Measurements from ENCODE around the gene COL26A1.

DNA sequence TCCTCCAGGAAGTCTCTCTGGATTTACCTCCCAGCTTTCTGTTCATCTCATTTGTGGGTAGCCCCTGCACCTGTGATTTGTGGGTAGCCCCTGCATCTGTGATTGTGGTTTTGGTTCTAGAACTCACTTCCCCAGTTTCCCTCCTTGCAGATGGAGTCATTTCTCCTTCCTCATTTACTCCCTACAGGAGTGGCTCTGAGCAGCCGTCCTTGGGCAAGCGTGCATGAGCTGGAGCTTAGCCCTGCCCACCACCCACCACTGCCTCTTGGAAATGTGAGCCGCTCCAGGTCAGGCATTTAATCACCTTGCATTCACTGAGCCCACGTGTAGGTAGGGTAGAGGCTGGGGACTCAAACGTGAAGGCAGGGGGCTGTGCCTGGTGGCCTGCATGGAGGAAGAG is 8.2 kb downstream of the COL26A1 start:
- TF ChIP-seq POLR2A (IDR thresholded peaks at IDR 0.05; ENCODE audit: low read length) (no peak), GATA1 (IDR thresholded peaks at IDR 0.05; ENCODE audit: low read depth, low read length) (no peak)
